BJ (cell line): Measurements from ENCODE around the gene NDUFAF2. TPM values are rescaled to one million over a fixed set of nuclear protein-coding genes. Genes with fewer than 3 reads are reported as not detected.

Experiments
- CTCF ChIA-PET: fragments of 350-600 bp; formaldehyde crosslinking; extraction: SDS; loops from one replicate; lab custom pipeline; 2021; ENCODE audit warnings: antibody characterized with exemption, inconsistent platforms; lab: Yijun Ruan, JAX
- POLR2A ChIA-PET: fragments of 300-600 bp; sonication (Branson Sonifier 250); formaldehyde crosslinking; extraction: SDS; loops from one replicate; lab custom pipeline; 2021; ENCODE audit warnings: antibody characterized with exemption; lab: Charles Lee
- DNase-seq: peaks from one replicate; pipeline ENCODE4 v3.0.0-alpha.2; 2011; ENCODE audit warnings: low read depth
- H3K27me3 ChIP-seq: 2 replicates; pipeline ENCODE4 v1.6.0; 2011; ENCODE audit warnings: low read length; ENCODE audit not compliant: control insufficient read depth, insufficient read depth
- H3K36me3 ChIP-seq: 2 replicates; pipeline ENCODE4 v1.5.1; 2011; ENCODE audit warnings: low read length; ENCODE audit not compliant: control insufficient read depth, insufficient read depth
- H3K4me3 ChIP-seq: 2 replicates; pipeline ENCODE4 v1.5.1; 2011; ENCODE audit warnings: low read depth, mild to moderate bottlenecking, control low read depth, low read length
- polyA plus RNA-seq: library from polyadenylated mRNA; depleted of rRNA; stranded (reverse); fragments of >200 nt; gene quantifications from 2 replicates; pipeline ENCODE4 v1.2.3, GENCODE V29; 2011
- TF ChIP-seq, protein P1 (sequence below): IDR thresholded peaks from 2 replicates; pipeline ENCODE4 v1.5.1; 2011; ENCODE audit warnings: low read depth, mild to moderate bottlenecking, control low read depth, inconsistent platforms, low read length, moderate library complexity; ENCODE audit not compliant: insufficient read depth

NDUFAF2 gene
- polyA plus RNA-seq, 1 experiment, result 22.4 TPM

DNA sequence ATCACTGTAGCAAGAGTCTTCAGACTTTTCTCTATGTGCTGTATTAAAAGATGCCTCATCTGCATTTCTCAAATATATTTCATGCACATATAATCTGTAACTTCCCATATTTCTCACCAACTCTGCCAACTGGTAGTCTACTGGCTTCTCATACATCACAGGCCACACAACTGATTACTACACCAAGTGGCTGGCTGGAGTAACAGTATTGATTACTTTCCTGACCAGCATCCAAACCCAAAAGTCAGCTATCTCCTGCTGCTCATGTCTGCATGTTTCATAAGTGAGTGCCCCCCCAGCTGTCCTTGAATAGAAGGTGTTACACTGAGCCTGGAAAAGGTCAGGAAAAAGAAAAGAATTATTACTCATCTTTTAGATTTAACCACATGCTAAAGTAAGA lies 17.6 kb upstream of the NDUFAF2 start:
- H3K36me3 ChIP-seq, result no peaks in the 10 kb centered on the region
- no peaks in the 10 kb centered on the region for H3K27me3 ChIP-seq
- POLR2A ChIA-PET, result no interaction called here
- no peak overlapping the region for H3K4me3 ChIP-seq
- CTCF ChIA-PET, result interaction anchor here (2.8 kb wide), 1 partner anchor 250 kb away, joined by 10 read pairs; no protein-coding TSS in a partner anchor
- no peak for DNase-seq
- TF ChIP-seq, protein P1, sequence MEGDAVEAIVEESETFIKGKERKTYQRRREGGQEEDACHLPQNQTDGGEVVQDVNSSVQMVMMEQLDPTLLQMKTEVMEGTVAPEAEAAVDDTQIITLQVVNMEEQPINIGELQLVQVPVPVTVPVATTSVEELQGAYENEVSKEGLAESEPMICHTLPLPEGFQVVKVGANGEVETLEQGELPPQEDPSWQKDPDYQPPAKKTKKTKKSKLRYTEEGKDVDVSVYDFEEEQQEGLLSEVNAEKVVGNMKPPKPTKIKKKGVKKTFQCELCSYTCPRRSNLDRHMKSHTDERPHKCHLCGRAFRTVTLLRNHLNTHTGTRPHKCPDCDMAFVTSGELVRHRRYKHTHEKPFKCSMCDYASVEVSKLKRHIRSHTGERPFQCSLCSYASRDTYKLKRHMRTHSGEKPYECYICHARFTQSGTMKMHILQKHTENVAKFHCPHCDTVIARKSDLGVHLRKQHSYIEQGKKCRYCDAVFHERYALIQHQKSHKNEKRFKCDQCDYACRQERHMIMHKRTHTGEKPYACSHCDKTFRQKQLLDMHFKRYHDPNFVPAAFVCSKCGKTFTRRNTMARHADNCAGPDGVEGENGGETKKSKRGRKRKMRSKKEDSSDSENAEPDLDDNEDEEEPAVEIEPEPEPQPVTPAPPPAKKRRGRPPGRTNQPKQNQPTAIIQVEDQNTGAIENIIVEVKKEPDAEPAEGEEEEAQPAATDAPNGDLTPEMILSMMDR, result no peak

DNA sequence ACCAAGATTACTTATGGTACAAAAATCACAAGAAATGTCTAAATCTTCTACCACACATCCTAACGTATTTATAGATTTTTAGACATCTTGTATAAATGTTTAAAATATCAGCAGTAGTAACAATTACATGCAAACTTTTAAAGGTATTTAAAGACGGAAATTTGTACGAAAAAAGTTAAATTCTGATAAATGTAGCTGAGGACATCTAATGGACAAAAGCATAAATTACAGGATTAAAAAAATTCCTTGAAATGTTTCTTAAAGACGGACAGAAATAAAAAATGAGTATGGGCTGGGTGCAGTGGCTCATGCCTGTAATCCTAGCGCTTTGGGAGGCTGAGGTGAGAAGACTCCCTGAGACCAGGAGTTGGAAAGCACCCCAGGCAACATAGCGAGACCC lies 16.0 kb upstream of the NDUFAF2 start:
- POLR2A ChIA-PET, result no interaction called here
- H3K27me3 ChIP-seq, result no peaks in the 10 kb centered on the region
- TF ChIP-seq, protein P1, result peak; percentile 23
- no peak for DNase-seq
- CTCF ChIA-PET, result interaction anchor here (0.6 to 2.8 kb wide), 4 partner anchors 11 to 586 kb away, joined by 3 to 10 read pairs (median 4); no protein-coding TSS in a partner anchor
- H3K36me3 ChIP-seq, result no peaks in the 10 kb centered on the region
- no peak overlapping the region for H3K4me3 ChIP-seq

DNA sequence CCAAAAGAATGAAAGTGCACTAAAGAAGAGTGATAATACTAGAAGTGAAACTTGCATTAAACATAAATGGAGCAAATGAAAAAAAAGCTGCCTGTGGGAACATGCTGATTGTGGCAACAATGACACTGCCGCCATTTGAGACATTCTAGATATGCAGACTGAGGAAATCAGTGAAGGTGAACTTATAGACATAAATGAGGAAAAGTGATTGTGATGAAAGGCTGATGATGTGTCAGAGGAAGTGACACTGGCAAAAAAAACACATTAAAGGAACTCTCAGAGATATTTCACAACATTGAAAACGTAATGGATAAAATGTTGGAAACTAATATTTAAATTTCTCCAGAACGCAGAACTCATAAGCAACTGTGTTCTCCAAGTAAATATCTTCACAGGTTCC lies 1.4 kb upstream of the NDUFAF2 start:
- no peaks in the 10 kb centered on the region for H3K36me3 ChIP-seq
- no peak overlapping the region for H3K4me3 ChIP-seq
- ChIA-PET POLR2A (no interaction called here), CTCF (no interaction called here)
- H3K27me3 ChIP-seq, result no peaks in the 10 kb centered on the region
- no peak for DNase-seq
- TF ChIP-seq, protein P1, result no peak

DNA sequence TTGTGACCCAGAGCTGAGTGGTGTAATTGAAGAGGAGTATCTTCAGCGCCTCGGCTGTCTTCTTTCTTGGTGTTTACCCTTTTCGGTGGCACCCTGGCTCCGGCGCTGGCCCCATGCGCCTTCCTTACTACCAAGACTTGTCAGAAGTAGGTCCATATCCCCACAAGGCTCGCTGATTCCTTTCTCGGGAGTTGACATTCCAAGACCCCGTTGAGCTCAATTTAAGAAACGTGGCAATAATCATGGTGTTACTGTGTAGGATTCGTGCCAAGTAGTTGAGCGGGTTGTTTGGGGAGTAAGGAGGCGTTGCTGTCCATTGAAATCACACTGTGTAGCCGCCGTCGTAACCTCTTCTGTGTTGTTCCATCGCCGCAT lies 795 bp downstream of the NDUFAF2 start:
- TF ChIP-seq, protein P1, result no peak
- Histone ChIP-seq H3K36me3 (no peaks in the 10 kb centered on the region), H3K4me3 (peak overlapping the region; percentile 75), H3K27me3 (no peaks in the 10 kb centered on the region)
- CTCF ChIA-PET, result no interaction called here
- DNase-seq, result no peak
- POLR2A ChIA-PET, result interaction anchor here (0.6 kb wide), 1 partner anchor 204 kb away, joined by 3 read pairs; no protein-coding TSS in a partner anchor

DNA sequence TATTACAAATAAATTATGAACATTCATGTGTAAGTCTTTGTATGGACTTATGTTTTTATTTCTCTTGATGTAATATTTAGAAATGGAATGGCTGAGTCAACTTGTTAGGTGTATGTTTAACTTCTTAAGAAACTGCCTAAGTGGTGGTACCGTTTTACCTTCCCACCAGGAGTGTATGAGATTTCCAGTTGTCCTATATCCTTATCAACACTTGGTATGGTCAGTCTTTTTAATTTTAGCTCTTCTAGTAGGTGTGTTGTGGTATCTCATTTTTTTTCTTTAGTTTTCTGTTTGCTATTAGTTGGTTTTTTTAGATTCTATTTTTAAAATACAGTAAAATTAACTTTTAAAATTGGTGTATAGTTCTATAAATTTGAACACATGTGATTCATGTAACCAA lies 3.7 kb downstream of the NDUFAF2 start:
- TF ChIP-seq, protein P1, result no peak
- ChIA-PET POLR2A (no interaction called here), CTCF (no interaction called here)
- no peaks in the 10 kb centered on the region for H3K27me3 ChIP-seq
- no peaks in the 10 kb centered on the region for H3K36me3 ChIP-seq
- H3K4me3 ChIP-seq, result no peak overlapping the region
- DNase-seq, result no peak
